WTC11 (cell line): ENCODE measurements around the gene GOT2. TPM values are rescaled to one million over a fixed set of nuclear protein-coding genes. Genes with fewer than 3 reads are reported as not detected.

Experiments
- ATAC-seq: fragments of 200-7000 bp; cut with Tn5 transposase; 2 replicates; pipeline ENCODE4 v1.10.0; 2021; ENCODE audit warnings: mild to moderate bottlenecking, moderate library complexity
- CTCF ChIA-PET: fragments of 300-600 bp; sonication (Branson Sonifier 250); formaldehyde crosslinking; loops from one replicate; lab custom pipeline; 2021; ENCODE audit warnings: antibody characterized with exemption; lab: Charles Lee
- POLR2A ChIA-PET: fragments of 350-600 bp; sonication (Branson Sonifier 250); formaldehyde crosslinking; loops from one replicate; lab custom pipeline; 2021; ENCODE audit warnings: antibody characterized with exemption; lab: Charles Lee
- DNase-seq: peaks from one replicate; pipeline ENCODE4 v3.0.0; 2021; ENCODE audit warnings: low spot score
- H3K27ac Mint-ChIP-seq: 2 replicates; pipeline ENCODE4 v1.8.0; 2021; ENCODE audit warnings: mixed read lengths
- H3K27me3 Mint-ChIP-seq: 2 replicates; pipeline ENCODE4 v1.8.0; 2021; ENCODE audit warnings: low read depth, mild to moderate bottlenecking, moderate library complexity, mixed read lengths
- H3K36me3 Mint-ChIP-seq: 2 replicates; pipeline ENCODE4 v1.8.0; 2021; ENCODE audit warnings: mixed read lengths
- H3K4me1 Mint-ChIP-seq: 2 replicates; pipeline ENCODE4 v1.8.0; 2022; ENCODE audit warnings: mixed read lengths
- H3K4me3 Mint-ChIP-seq: 2 replicates; pipeline ENCODE4 v1.8.0; 2021; ENCODE audit warnings: mild to moderate bottlenecking, moderate library complexity, mixed read lengths
- H3K9me3 Mint-ChIP-seq: 2 replicates; pipeline ENCODE4 v1.8.0; 2021; ENCODE audit warnings: mixed read lengths
- ATF1 ChIP-seq: sonication (generic); formaldehyde crosslinking; IDR thresholded peaks from 2 replicates; pipeline ENCODE4 v1.8.1; 2023; ENCODE audit warnings: mild to moderate bottlenecking, moderate library complexity, missing genetic modification reagents
- ELF4 ChIP-seq: sonication (generic); formaldehyde crosslinking; IDR thresholded peaks from 2 replicates; pipeline ENCODE4 v1.8.1; 2022; ENCODE audit warnings: low read depth, mild to moderate bottlenecking, moderate library complexity, missing genetic modification reagents
- NFATC4 ChIP-seq: fragments of 250-450 bp; sonication (Bioruptor Pico); IDR thresholded peaks from 2 replicates; pipeline ENCODE4 v1.9.0; 2021; ENCODE audit warnings: mild to moderate bottlenecking
- NR1H2 ChIP-seq: sonication (generic); formaldehyde crosslinking; IDR thresholded peaks from 2 replicates; pipeline ENCODE4 v1.9.0; 2021; ENCODE audit warnings: mild to moderate bottlenecking, moderate library complexity, missing genetic modification reagents
- TCF7 ChIP-seq: sonication (generic); formaldehyde crosslinking; IDR thresholded peaks from 2 replicates; pipeline ENCODE4 v1.8.0; 2022; ENCODE audit warnings: mild to moderate bottlenecking, low read depth, missing genetic modification reagents, moderate library complexity
- TEAD1 ChIP-seq: sonication (generic); formaldehyde crosslinking; IDR thresholded peaks from 2 replicates; pipeline ENCODE4 v1.8.0; 2022; ENCODE audit warnings: mild to moderate bottlenecking, missing genetic modification reagents
- ZBTB21 ChIP-seq: sonication (generic); formaldehyde crosslinking; IDR thresholded peaks from 2 replicates; pipeline ENCODE4 v1.8.1; 2023; ENCODE audit warnings: mild to moderate bottlenecking, missing genetic modification reagents, borderline replicate concordance
- ZNF138 ChIP-seq: sonication (generic); formaldehyde crosslinking; conservative IDR thresholded peaks from 2 replicates; pipeline ENCODE4 v1.8.1; 2022; ENCODE audit warnings: mild to moderate bottlenecking, moderate library complexity, missing genetic modification reagents
- ZNF263 ChIP-seq: sonication (generic); formaldehyde crosslinking; IDR thresholded peaks from 2 replicates; pipeline ENCODE4 v1.8.1; 2022; ENCODE audit warnings: low read depth, mild to moderate bottlenecking, moderate library complexity, missing genetic modification reagents
- total RNA-seq: library from RNA; stranded (reverse); gene quantifications from 3 replicates; pipeline ENCODE4 v1.2.3, GENCODE V29; 2021
- TF ChIP-seq, protein P1 (sequence below): sonication (generic); formaldehyde crosslinking; IDR thresholded peaks from 2 replicates; pipeline ENCODE4 v1.8.0; 2023; ENCODE audit warnings: missing genetic modification reagents, mild to moderate bottlenecking, borderline replicate concordance
- TF ChIP-seq, protein P2 (sequence below): sonication (generic); formaldehyde crosslinking; IDR thresholded peaks from 2 replicates; pipeline ENCODE4 v1.8.0; 2022; ENCODE audit warnings: mild to moderate bottlenecking, missing genetic modification reagents
- TF ChIP-seq, protein P3 (sequence below): sonication (generic); formaldehyde crosslinking; IDR thresholded peaks from 2 replicates; pipeline ENCODE4 v1.8.0; 2022; ENCODE audit warnings: mild to moderate bottlenecking, missing genetic modification reagents
- TF ChIP-seq, protein P4 (sequence below): sonication (generic); formaldehyde crosslinking; IDR thresholded peaks from 2 replicates; pipeline ENCODE4 v1.8.1; 2022; ENCODE audit warnings: low read depth, missing genetic modification reagents, borderline replicate concordance
- TF ChIP-seq, protein P5 (sequence below): sonication (generic); formaldehyde crosslinking; conservative IDR thresholded peaks from 2 replicates; pipeline ENCODE4 v1.8.1; 2022; ENCODE audit warnings: mild to moderate bottlenecking, missing genetic modification reagents
- TF ChIP-seq, protein P6 (sequence below): fragments of 250-450 bp; sonication (Bioruptor Pico); IDR thresholded peaks from 2 replicates; pipeline ENCODE4 v1.9.0; 2021; ENCODE audit warnings: mild to moderate bottlenecking
- TF ChIP-seq, protein P7 (sequence below): sonication (generic); formaldehyde crosslinking; IDR thresholded peaks from 2 replicates; pipeline ENCODE4 v1.8.1; 2022; ENCODE audit warnings: low read depth, mild to moderate bottlenecking, moderate library complexity, missing genetic modification reagents, borderline replicate concordance
- TF ChIP-seq, protein P8 (sequence below): fragments of 200-600 bp; IDR thresholded peaks from 2 replicates; pipeline ENCODE4 v1.8.0; 2022; ENCODE audit warnings: antibody characterized with exemption

The GOT2 gene
- total RNA-seq, 1 experiment from 2014 or later = 192 TPM

DNA sequence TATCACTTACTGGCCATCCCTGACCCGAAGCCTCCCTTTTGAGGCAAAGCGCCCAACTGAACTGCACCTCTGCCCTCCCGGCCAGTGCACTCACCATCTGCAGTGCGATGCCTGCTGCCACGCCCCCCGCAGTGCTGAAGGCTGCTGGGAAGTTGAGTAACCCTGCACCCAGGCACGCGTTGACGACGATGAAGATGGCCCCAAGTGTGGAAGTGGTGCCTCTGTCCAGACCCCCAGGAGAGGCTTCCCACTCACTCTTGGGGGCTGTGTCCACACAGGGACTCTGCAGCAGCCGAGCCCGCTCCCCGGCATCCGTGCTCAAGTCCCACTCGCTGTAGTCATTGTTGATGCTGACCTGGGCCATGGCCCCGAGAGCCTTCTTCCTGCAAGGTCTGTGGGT lies 54.4 kb downstream of the GOT2 start (continued):
- TF ChIP-seq, protein P1, sequence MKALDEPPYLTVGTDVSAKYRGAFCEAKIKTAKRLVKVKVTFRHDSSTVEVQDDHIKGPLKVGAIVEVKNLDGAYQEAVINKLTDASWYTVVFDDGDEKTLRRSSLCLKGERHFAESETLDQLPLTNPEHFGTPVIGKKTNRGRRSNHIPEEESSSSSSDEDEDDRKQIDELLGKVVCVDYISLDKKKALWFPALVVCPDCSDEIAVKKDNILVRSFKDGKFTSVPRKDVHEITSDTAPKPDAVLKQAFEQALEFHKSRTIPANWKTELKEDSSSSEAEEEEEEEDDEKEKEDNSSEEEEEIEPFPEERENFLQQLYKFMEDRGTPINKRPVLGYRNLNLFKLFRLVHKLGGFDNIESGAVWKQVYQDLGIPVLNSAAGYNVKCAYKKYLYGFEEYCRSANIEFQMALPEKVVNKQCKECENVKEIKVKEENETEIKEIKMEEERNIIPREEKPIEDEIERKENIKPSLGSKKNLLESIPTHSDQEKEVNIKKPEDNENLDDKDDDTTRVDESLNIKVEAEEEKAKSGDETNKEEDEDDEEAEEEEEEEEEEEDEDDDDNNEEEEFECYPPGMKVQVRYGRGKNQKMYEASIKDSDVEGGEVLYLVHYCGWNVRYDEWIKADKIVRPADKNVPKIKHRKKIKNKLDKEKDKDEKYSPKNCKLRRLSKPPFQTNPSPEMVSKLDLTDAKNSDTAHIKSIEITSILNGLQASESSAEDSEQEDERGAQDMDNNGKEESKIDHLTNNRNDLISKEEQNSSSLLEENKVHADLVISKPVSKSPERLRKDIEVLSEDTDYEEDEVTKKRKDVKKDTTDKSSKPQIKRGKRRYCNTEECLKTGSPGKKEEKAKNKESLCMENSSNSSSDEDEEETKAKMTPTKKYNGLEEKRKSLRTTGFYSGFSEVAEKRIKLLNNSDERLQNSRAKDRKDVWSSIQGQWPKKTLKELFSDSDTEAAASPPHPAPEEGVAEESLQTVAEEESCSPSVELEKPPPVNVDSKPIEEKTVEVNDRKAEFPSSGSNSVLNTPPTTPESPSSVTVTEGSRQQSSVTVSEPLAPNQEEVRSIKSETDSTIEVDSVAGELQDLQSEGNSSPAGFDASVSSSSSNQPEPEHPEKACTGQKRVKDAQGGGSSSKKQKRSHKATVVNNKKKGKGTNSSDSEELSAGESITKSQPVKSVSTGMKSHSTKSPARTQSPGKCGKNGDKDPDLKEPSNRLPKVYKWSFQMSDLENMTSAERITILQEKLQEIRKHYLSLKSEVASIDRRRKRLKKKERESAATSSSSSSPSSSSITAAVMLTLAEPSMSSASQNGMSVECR (CRISPR knock-in tag) = no peak
- TF ChIP-seq TCF7 = no peak
- TF ChIP-seq, protein P2, sequence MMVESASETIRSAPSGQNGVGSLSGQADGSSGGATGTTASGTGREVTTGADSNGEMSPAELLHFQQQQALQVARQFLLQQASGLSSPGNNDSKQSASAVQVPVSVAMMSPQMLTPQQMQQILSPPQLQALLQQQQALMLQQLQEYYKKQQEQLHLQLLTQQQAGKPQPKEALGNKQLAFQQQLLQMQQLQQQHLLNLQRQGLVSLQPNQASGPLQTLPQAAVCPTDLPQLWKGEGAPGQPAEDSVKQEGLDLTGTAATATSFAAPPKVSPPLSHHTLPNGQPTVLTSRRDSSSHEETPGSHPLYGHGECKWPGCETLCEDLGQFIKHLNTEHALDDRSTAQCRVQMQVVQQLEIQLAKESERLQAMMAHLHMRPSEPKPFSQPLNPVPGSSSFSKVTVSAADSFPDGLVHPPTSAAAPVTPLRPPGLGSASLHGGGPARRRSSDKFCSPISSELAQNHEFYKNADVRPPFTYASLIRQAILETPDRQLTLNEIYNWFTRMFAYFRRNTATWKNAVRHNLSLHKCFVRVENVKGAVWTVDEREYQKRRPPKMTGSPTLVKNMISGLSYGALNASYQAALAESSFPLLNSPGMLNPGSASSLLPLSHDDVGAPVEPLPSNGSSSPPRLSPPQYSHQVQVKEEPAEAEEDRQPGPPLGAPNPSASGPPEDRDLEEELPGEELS (CRISPR knock-in tag) = no peak
- TF ChIP-seq, protein P3, sequence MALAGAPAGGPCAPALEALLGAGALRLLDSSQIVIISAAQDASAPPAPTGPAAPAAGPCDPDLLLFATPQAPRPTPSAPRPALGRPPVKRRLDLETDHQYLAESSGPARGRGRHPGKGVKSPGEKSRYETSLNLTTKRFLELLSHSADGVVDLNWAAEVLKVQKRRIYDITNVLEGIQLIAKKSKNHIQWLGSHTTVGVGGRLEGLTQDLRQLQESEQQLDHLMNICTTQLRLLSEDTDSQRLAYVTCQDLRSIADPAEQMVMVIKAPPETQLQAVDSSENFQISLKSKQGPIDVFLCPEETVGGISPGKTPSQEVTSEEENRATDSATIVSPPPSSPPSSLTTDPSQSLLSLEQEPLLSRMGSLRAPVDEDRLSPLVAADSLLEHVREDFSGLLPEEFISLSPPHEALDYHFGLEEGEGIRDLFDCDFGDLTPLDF (CRISPR knock-in tag) = no peak

DNA sequence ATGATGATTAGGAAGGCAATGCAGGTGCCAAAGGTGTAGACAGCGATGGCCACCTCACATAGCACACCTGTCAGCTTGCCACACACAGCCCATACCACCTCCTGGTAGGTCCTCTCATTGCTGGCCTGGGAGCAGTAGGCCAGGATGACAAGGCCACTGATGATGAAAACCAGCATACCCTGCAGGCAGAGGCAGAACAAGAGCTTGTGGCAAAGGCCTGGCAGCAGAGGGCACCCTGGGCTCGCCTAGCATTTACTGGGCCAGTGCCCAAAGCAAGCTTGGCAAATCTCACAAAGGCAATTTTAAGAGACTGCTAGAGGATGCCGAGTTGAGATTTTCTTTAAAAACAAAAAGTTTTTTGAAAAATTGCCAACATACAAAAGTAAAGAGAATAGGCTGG lies 55.4 kb downstream of the GOT2 start:
- no peak for DNase-seq
- POLR2A ChIA-PET = no interaction called here
- H3K27ac Mint-ChIP-seq = no peak overlapping the region

More for the DNA sequence above, 55.4 kb downstream of the GOT2 start:
- Mint-ChIP-seq H3K36me3 (peaks cover 21% of the 10 kb centered on the region), H3K9me3 (no peaks in the 10 kb centered on the region), H3K4me3 (no peak overlapping the region), H3K4me1 (peaks cover 4% of the 10 kb centered on the region), H3K27me3 (no peaks in the 10 kb centered on the region)
- TF ChIP-seq, protein P4, sequence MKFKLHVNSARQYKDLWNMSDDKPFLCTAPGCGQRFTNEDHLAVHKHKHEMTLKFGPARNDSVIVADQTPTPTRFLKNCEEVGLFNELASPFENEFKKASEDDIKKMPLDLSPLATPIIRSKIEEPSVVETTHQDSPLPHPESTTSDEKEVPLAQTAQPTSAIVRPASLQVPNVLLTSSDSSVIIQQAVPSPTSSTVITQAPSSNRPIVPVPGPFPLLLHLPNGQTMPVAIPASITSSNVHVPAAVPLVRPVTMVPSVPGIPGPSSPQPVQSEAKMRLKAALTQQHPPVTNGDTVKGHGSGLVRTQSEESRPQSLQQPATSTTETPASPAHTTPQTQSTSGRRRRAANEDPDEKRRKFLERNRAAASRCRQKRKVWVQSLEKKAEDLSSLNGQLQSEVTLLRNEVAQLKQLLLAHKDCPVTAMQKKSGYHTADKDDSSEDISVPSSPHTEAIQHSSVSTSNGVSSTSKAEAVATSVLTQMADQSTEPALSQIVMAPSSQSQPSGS (CRISPR knock-in tag) = no peak
- TF ChIP-seq, protein P5, sequence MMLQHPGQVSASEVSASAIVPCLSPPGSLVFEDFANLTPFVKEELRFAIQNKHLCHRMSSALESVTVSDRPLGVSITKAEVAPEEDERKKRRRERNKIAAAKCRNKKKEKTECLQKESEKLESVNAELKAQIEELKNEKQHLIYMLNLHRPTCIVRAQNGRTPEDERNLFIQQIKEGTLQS = no peak
- TF ChIP-seq NFATC4 (CRISPR knock-in tag) (no peak), ELF4 (CRISPR knock-in tag) (no peak), ZNF263 (CRISPR knock-in tag) (no peak), TEAD1 (CRISPR knock-in tag) (no peak), ATF1 (no peak), NR1H2 (CRISPR knock-in tag) (no peak), ZBTB21 (CRISPR knock-in tag) (no peak), ZNF138 (CRISPR knock-in tag) (no peak)
- TF ChIP-seq, protein P6, sequence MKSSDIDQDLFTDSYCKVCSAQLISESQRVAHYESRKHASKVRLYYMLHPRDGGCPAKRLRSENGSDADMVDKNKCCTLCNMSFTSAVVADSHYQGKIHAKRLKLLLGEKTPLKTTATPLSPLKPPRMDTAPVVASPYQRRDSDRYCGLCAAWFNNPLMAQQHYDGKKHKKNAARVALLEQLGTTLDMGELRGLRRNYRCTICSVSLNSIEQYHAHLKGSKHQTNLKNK = no peak
- TF ChIP-seq, protein P7, sequence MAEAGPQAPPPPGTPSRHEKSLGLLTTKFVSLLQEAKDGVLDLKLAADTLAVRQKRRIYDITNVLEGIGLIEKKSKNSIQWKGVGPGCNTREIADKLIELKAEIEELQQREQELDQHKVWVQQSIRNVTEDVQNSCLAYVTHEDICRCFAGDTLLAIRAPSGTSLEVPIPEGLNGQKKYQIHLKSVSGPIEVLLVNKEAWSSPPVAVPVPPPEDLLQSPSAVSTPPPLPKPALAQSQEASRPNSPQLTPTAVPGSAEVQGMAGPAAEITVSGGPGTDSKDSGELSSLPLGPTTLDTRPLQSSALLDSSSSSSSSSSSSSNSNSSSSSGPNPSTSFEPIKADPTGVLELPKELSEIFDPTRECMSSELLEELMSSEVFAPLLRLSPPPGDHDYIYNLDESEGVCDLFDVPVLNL (CRISPR knock-in tag) = no peak
- TF ChIP-seq, protein P8, sequence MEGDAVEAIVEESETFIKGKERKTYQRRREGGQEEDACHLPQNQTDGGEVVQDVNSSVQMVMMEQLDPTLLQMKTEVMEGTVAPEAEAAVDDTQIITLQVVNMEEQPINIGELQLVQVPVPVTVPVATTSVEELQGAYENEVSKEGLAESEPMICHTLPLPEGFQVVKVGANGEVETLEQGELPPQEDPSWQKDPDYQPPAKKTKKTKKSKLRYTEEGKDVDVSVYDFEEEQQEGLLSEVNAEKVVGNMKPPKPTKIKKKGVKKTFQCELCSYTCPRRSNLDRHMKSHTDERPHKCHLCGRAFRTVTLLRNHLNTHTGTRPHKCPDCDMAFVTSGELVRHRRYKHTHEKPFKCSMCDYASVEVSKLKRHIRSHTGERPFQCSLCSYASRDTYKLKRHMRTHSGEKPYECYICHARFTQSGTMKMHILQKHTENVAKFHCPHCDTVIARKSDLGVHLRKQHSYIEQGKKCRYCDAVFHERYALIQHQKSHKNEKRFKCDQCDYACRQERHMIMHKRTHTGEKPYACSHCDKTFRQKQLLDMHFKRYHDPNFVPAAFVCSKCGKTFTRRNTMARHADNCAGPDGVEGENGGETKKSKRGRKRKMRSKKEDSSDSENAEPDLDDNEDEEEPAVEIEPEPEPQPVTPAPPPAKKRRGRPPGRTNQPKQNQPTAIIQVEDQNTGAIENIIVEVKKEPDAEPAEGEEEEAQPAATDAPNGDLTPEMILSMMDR = no peak
- no peak for ATAC-seq
- CTCF ChIA-PET = interaction anchor here (2.5 kb wide), 1 partner anchor 78 kb away, joined by 20 read pairs; no protein-coding TSS in a partner anchor
